Smooth muscle cell (in vitro differentiated cells): ENCODE data around the gene EID2. TPM values are rescaled to one million over a fixed set of nuclear protein-coding genes. Genes with fewer than 3 reads are reported as not detected.

Experiments
- DNase-seq: peaks from one replicate; lab custom pipeline; 2025; ENCODE audit not compliant: unreplicated experiment; lab: John Stamatoyannopoulos, UW
- H2AFZ ChIP-seq: fragments of 200-600 bp; sonication (generic); 2 replicates; pipeline ENCODE4 v1.6.0; 2016; ENCODE audit warnings: antibody characterized with exemption, low read depth, mild to moderate bottlenecking
- H3F3A ChIP-seq: fragments of 200-600 bp; sonication (generic); 2 replicates; pipeline ENCODE4 v1.6.0; 2017; ENCODE audit warnings: antibody characterized with exemption, low read depth
- H3K27ac ChIP-seq: fragments of 200-600 bp; sonication (generic); 2 replicates; pipeline ENCODE4 v1.5.1; 2016; ENCODE audit warnings: low read depth, mild to moderate bottlenecking
- H3K27me3 ChIP-seq: fragments of 200-600 bp; sonication (generic); 2 replicates; pipeline ENCODE4 v1.6.1; 2016; ENCODE audit warnings: low read depth, mild to moderate bottlenecking
- H3K36me3 ChIP-seq: fragments of 200-600 bp; sonication (generic); 2 replicates; pipeline ENCODE4 v1.5.1; 2016; ENCODE audit warnings: low read depth
- H3K4me1 ChIP-seq: fragments of 200-600 bp; sonication (generic); 2 replicates; pipeline ENCODE4 v1.5.1; 2016; ENCODE audit warnings: low read depth
- H3K4me2 ChIP-seq: fragments of 200-600 bp; sonication (generic); 2 replicates; pipeline ENCODE4 v1.6.0; 2016; ENCODE audit warnings: mild to moderate bottlenecking
- H3K4me3 ChIP-seq: fragments of 200-600 bp; sonication (generic); 2 replicates; pipeline ENCODE4 v1.5.1; 2016; ENCODE audit warnings: mild to moderate bottlenecking
- H3K79me2 ChIP-seq: fragments of 200-600 bp; sonication (generic); 2 replicates; pipeline ENCODE4 v1.6.0; 2016; ENCODE audit warnings: low read depth, mild to moderate bottlenecking
- H3K9ac ChIP-seq: fragments of 200-600 bp; sonication (generic); 2 replicates; pipeline ENCODE4 v1.6.0; 2016; ENCODE audit warnings: low read depth
- H3K9me3 ChIP-seq: fragments of 200-600 bp; sonication (generic); replicated peaks from 2 replicates; pipeline ENCODE4 v1.5.1; 2016; ENCODE audit warnings: low read depth
- H4K20me1 ChIP-seq: fragments of 200-600 bp; sonication (generic); 2 replicates; pipeline ENCODE4 v1.6.0; 2016; ENCODE audit warnings: low read depth
- CTCF ChIP-seq: fragments of 200-600 bp; sonication (generic); IDR thresholded peaks from 2 replicates; pipeline ENCODE4 v1.5.1; 2017; ENCODE audit warnings: borderline replicate concordance, mild to moderate bottlenecking, antibody characterized with exemption; ENCODE audit not compliant: insufficient read depth, poor library complexity, severe bottlenecking
- WGBS: methylation state at CpG from one replicate; pipeline ENCODE4 v1.1.7; 2016; ENCODE audit warnings: low lambda C conversion rate; 5-methylcytosine and 5-hydroxymethylcytosine counted together
- polyA plus RNA-seq: library from polyadenylated mRNA; unstranded; fragments of >200 nt; fragmentation: Nextera tagmentation; extraction: Ambion mirVana; gene quantifications from 2 replicates; pipeline ENCODE4 v1.2.1, GENCODE V29; 2016
- total RNA-seq: library from RNA; depleted of rRNA; stranded (reverse); fragments of >200 nt; gene quantifications from 2 replicates; pipeline ENCODE4 v1.2.3, GENCODE V29; 2014

The EID2 gene
- total and polyA plus RNA-seq, 2 experiments from 2014 or later, result 11.9 to 24.2 TPM

GRCh38 chr19:39582891-39583625 is 43.1 kb upstream of the EID2 start:
- Histone ChIP-seq H3K36me3 (no peaks in the 10 kb centered on the region), H3K4me1 (no peaks in the 10 kb centered on the region), H4K20me1 (no peaks in the 10 kb centered on the region), H3K4me2 (no peak overlapping the region), H3F3A (no peaks in the 10 kb centered on the region), H3K27ac (no peak overlapping the region), H3K4me3 (no peak overlapping the region), H3K79me2 (no peaks in the 10 kb centered on the region), H3K9ac (no peak overlapping the region), H3K27me3 (no peaks in the 10 kb centered on the region), H3K9me3 (no peaks in the 10 kb centered on the region), H2AFZ (no peak overlapping the region)
- TF ChIP-seq CTCF, result no peak
- DNase-seq, result no peak
- WGBS, result 65% methylated on average over 8 of the region's 8 CpGs

GRCh38 chr19:39582442-39582841 is 42.5 kb upstream of the EID2 start:
- no peak overlapping the region for H3K27ac ChIP-seq
- DNase-seq, result no peak
- no peak for TF ChIP-seq CTCF
- WGBS, result 70% methylated on average over 4 of the region's 4 CpGs
- no peaks in the 10 kb centered on the region for H4K20me1 ChIP-seq
- no peak overlapping the region for H2AFZ ChIP-seq
- no peaks in the 10 kb centered on the region for H3F3A ChIP-seq
- no peaks in the 10 kb centered on the region for H3K9me3 ChIP-seq
- H3K36me3 ChIP-seq, result no peaks in the 10 kb centered on the region
- H3K79me2 ChIP-seq, result no peaks in the 10 kb centered on the region
- no peak overlapping the region for H3K4me2 ChIP-seq
- H3K4me3 ChIP-seq, result no peak overlapping the region
- no peaks in the 10 kb centered on the region for H3K4me1 ChIP-seq
- H3K27me3 ChIP-seq, result no peaks in the 10 kb centered on the region
- no peak overlapping the region for H3K9ac ChIP-seq

GRCh38 chr19:39568604-39569003 is 28.6 kb upstream of the EID2 start:
- no peak overlapping the region for H3K9ac ChIP-seq
- no peaks in the 10 kb centered on the region for H4K20me1 ChIP-seq
- no peaks in the 10 kb centered on the region for H3K27me3 ChIP-seq
- 39% methylated on average over 3 of the region's 3 CpGs for WGBS
- no peaks in the 10 kb centered on the region for H3F3A ChIP-seq
- H3K36me3 ChIP-seq, result no peaks in the 10 kb centered on the region
- H2AFZ ChIP-seq, result no peak overlapping the region
- no peak for DNase-seq
- H3K79me2 ChIP-seq, result no peaks in the 10 kb centered on the region
- H3K27ac ChIP-seq, result no peak overlapping the region
- no peak overlapping the region for H3K4me2 ChIP-seq
- peaks cover 2% of the 10 kb centered on the region for H3K9me3 ChIP-seq
- H3K4me1 ChIP-seq, result no peaks in the 10 kb centered on the region
- no peak for TF ChIP-seq CTCF
- no peak overlapping the region for H3K4me3 ChIP-seq

GRCh38 chr19:39566064-39566463 is 26.1 kb upstream of the EID2 start:
- Histone ChIP-seq H3F3A (no peaks in the 10 kb centered on the region), H4K20me1 (no peaks in the 10 kb centered on the region), H3K9me3 (no peaks in the 10 kb centered on the region), H2AFZ (no peak overlapping the region), H3K27ac (no peak overlapping the region), H3K9ac (no peak overlapping the region), H3K79me2 (no peaks in the 10 kb centered on the region), H3K4me1 (no peaks in the 10 kb centered on the region), H3K4me3 (no peak overlapping the region), H3K27me3 (peaks cover 4% of the 10 kb centered on the region), H3K4me2 (no peak overlapping the region), H3K36me3 (no peaks in the 10 kb centered on the region)
- WGBS, result 55% methylated on average over 3 of the region's 3 CpGs
- TF ChIP-seq CTCF, result no peak
- DNase-seq, result no peak
